ACC112 (cell line): ENCODE measurements around the gene NUBP2.

Experiments used
- H2AFZ ChIP-seq: fragments of 200-600 bp; sonication (generic); one replicate; pipeline ENCODE4 v1.6.0; 2017; ENCODE audit warnings: antibody characterized with exemption, low read length; ENCODE audit not compliant: unreplicated experiment
- H3K27ac ChIP-seq: fragments of 200-600 bp; sonication (generic); 2 replicates; pipeline ENCODE4 v1.5.1; 2014; ENCODE audit warnings: low read depth, mild to moderate bottlenecking, antibody characterized with exemption, low read length, moderate library complexity
- H3K27me3 ChIP-seq: fragments of 200-600 bp; sonication (generic); 2 replicates; pipeline ENCODE4 v1.6.1; 2014; ENCODE audit warnings: mild to moderate bottlenecking, antibody characterized with exemption, low read length, moderate library complexity, mixed read lengths; ENCODE audit not compliant: insufficient read depth
- H3K36me3 ChIP-seq: fragments of 200-600 bp; sonication (generic); 2 replicates; pipeline ENCODE4 v1.6.1; 2016; ENCODE audit warnings: mild to moderate bottlenecking, antibody characterized with exemption, low read length, moderate library complexity, mixed read lengths; ENCODE audit not compliant: insufficient read depth
- H3K4me1 ChIP-seq: fragments of 200-600 bp; sonication (generic); one replicate; pipeline ENCODE4 v1.6.1; 2016; ENCODE audit warnings: low read length, mixed read lengths; ENCODE audit not compliant: insufficient read depth, unreplicated experiment, control insufficient read depth
- H3K4me3 ChIP-seq: fragments of 200-600 bp; sonication (generic); 2 replicates; pipeline ENCODE4 v1.5.1; 2014; ENCODE audit warnings: mild to moderate bottlenecking, low read depth, low read length
- H3K79me2 ChIP-seq: fragments of 200-600 bp; sonication (generic); one replicate; pipeline ENCODE4 v1.6.0; 2016; ENCODE audit warnings: low read length; ENCODE audit not compliant: control insufficient read depth, unreplicated experiment, insufficient read depth

The NUBP2 gene

DNA sequence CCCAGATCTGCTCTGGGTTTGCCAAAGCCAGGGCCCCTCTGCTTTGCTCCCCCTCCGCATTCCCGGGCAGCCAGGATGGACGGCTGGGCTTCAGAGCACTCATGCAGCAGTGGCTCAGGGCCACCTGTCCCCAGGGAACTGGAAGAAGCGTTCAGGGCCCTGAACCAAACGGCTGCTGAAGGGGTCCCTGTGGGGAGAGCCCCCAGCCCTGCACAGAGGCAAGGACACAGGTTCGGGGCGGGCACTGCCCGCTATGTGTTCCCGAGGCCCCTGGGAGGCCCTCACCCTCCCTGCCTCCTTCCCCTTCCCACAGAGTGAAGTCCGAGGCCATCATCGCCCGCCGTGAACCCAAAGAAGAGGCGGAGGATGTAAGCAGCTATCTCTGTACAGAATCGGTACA, 21.8 kb upstream of the NUBP2 start:
- Histone ChIP-seq H3K4me3 (no peak overlapping the region), H3K36me3 (peaks cover 5% of the 10 kb centered on the region; the same call in 1 of the 2 replicates), H3K79me2 (no peaks in the 10 kb centered on the region), H3K4me1 (no peaks in the 10 kb centered on the region), H3K27me3 (no peaks in the 10 kb centered on the region), H3K27ac (no peak overlapping the region), H2AFZ (no peak overlapping the region)

DNA sequence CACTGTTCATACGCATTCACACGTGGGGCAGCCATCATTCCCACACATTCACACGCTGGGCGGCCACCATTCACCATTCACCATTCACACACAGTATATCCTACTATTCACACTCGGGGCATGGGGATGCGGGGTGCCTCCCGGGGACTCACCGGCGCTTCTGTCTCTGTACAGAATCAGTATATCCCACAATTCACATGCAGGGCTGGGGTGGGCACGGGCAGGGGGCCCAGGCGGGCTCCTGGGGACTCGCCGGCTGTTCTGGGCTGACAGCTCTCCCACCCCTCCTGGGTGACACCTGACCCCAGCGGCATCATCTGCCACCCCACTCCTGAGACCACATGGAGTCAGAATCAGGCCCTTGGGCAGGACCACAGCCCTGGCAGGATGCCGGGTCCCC, 21.0 kb upstream of the NUBP2 start:
- no peak overlapping the region for H3K27ac ChIP-seq
- H3K4me1 ChIP-seq: no peaks in the 10 kb centered on the region
- H3K36me3 ChIP-seq: peaks cover 5% of the 10 kb centered on the region; the same call in 1 of the 2 replicates
- H3K79me2 ChIP-seq: no peaks in the 10 kb centered on the region
- H3K4me3 ChIP-seq: no peak overlapping the region
- H3K27me3 ChIP-seq: no peaks in the 10 kb centered on the region
- H2AFZ ChIP-seq: no peak overlapping the region

DNA sequence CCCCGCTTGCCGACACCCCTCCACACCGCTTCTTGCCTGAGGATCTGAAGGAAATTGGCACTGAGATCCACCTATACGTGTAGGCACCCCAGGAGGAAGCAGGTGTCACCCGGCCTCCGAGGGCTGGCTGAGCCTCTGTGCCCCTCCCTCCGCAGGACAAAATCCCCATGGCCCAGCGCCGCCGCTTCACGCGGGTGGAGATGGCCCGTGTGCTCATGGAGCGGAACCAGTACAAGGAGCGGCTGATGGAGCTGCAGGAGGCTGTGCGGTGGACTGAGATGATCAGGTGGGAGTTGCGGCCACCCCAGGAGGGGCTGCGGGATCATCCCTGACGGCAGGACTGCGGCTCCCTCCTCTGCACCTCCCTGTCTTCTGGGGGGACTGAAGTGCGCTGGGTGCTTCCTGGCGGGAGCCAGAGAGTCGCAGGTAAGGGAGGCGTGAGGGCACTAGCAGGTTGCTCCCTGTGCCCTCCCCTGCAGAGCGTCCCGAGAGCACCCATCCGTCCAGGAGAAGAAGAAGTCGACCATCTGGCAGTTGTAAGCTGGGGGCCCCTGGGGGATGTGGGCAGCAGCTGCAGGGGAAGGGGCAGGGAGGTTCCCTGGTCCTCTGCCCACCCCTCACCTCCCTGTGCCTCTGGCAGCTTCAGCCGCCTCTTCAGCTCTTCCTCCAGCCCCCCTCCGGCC, 20.4 kb upstream of the NUBP2 start:
- Histone ChIP-seq H3K27me3 (no peaks in the 10 kb centered on the region), H3K4me1 (no peaks in the 10 kb centered on the region), H3K36me3 (peaks cover 5% of the 10 kb centered on the region; the same call in 1 of the 2 replicates)

DNA sequence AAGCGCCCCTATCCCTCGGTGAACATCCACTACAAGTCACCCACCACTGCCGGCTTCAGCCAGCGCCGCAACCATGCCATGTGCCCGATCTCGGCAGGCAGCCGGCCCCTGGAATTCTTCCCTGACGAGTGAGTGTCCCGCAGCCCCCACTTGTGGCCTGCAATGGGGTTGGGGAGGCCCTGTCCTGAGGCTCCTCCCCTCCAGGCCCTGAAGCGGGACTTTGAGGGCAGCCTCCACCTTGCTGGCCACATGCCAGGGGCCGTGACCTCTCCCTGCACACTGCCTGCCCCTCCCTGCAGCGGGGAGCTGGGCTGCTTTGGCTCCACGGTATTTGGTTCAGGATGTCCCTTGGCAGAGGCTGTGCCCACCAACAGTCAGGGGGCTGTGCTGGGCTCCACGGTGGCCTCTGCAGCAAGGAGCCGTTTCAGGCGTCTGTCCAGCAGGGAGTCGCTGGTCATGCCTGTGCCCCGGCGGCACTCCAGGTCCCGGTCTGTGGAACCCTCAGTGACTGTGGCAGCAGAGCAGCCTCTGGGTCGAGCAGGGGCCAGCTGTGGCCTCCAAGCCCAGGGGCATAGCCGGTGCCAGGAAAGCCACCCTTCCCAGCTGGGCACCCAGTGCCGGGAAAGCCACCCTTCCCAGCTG, 19.8 kb upstream of the NUBP2 start:
- Histone ChIP-seq H3K27me3 (no peaks in the 10 kb centered on the region), H3K27ac (no peak overlapping the region), H2AFZ (no peak overlapping the region), H3K4me3 (no peak overlapping the region), H3K79me2 (no peaks in the 10 kb centered on the region), H3K36me3 (peaks cover 5% of the 10 kb centered on the region; the same call in 1 of the 2 replicates), H3K4me1 (no peaks in the 10 kb centered on the region)

More for the DNA sequence above, 20.4 kb upstream of the NUBP2 start:
- no peak overlapping the region for H3K4me3 ChIP-seq
- H3K79me2 ChIP-seq: no peaks in the 10 kb centered on the region
- H3K27ac ChIP-seq: no peak overlapping the region
- no peak overlapping the region for H2AFZ ChIP-seq

DNA sequence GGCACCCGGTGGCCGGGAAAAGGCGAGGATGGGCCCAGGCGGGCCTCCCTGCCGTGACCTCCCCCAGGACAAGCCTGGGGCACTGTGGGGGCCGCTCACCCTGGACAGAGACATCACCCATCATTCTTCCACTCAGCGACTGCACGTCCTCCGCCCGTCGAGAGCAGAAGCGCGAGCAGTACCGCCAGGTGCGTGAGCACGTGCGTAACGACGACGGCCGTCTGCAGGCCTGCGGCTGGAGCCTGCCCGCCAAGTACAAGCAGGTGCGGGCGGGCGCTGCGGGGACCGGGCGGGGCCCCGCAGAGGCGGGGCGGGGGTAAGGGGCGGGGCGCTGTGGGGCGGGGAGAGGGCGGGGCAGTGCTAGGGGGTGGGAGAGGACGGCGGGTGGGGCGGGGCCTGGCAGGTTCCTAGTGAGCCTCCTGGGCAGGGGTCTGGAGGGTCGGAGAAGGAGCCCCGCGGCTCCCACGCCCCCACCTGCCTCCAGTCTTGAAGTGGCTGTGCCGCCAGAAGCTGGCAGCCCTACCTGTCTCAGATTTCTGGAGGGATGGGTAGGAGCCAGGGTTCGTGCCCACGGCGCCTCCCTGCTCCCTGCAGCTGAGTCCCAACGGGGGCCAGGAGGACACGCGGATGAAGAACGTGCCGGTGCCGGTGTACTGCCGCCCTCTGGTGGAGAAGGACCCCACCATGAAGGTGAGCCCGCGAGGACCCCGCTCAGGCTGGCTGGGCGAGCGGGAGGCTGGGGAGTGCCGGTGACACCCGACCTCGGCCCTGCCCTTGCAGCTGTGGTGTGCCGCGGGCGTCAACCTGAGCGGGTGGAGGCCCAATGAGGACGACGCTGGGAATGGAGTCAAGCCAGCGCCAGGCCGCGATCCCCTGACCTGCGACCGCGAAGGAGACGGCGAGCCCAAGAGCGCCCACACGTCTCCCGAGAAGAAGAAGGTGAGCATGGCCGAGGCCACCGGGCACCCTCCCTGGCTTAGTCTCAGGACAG, 18.9 kb upstream of the NUBP2 start:
- Histone ChIP-seq H3K36me3 (peaks cover 10% of the 10 kb centered on the region; the same call in 1 of the 2 replicates), H3K27me3 (no peaks in the 10 kb centered on the region), H2AFZ (no peak overlapping the region), H3K27ac (no peak overlapping the region), H3K4me3 (no peak overlapping the region), H3K79me2 (no peaks in the 10 kb centered on the region), H3K4me1 (no peaks in the 10 kb centered on the region)

DNA sequence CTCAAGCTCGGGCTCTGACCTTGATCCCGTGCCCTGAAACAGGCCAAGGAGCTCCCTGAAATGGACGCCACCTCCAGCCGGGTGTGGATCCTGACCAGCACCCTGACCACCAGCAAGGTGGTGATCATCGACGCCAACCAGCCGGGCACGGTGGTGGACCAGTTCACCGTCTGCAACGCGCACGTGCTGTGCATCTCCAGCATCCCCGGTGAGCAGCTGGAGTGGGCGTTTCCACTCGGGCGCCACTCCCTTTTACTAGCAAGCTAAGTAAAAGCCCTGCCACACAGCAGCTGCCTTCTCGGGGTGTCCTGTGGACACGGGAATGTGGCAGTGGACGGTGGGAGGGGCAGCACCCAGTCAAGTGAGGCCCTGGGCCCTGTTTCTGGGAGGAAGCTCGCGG, 17.8 kb upstream of the NUBP2 start:
- no peaks in the 10 kb centered on the region for H3K27me3 ChIP-seq
- H3K36me3 ChIP-seq: peaks cover 10% of the 10 kb centered on the region; the same call in 1 of the 2 replicates
- H3K27ac ChIP-seq: no peak overlapping the region
- H3K79me2 ChIP-seq: no peaks in the 10 kb centered on the region
- H3K4me1 ChIP-seq: peaks cover 1% of the 10 kb centered on the region
- no peak overlapping the region for H2AFZ ChIP-seq
- H3K4me3 ChIP-seq: no peak overlapping the region

DNA sequence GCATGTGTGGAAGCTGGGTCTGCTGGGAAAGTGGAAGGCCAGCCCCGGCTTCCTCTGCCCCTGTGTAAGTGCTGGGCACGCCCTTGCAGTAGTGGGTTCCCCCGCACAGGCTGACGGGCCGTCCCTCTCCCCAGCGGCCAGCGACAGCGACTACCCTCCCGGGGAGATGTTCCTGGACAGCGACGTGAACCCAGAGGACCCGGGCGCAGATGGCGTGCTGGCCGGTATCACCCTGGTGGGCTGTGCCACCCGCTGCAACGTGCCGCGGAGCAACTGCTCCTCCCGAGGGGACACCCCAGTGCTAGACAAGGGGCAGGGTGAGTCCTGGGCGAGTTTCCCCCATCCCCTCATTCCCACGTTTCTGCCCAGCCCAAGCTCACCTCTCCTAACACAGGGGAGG, 16.9 kb upstream of the NUBP2 start:
- peaks cover 10% of the 10 kb centered on the region; the same call in 1 of the 2 replicates for H3K36me3 ChIP-seq

DNA sequence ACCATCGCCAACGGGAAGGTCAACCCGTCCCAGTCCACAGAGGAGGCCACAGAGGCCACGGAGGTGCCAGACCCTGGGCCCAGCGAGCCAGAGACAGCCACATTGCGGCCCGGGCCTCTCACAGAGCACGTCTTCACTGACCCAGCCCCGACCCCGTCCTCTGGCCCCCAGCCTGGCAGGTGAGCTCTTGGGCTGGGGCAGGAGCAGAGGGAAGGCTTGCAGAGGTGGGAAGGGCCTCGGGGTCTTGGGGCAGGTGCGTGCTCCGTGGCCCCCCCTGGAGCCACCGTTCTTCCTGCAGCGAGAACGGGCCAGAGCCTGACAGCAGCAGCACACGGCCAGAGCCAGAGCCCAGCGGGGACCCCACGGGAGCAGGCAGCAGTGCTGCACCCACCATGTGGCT, 16.5 kb upstream of the NUBP2 start:
- Histone ChIP-seq H3K36me3 (peaks cover 10% of the 10 kb centered on the region; the same call in 1 of the 2 replicates), H2AFZ (no peak overlapping the region), H3K79me2 (no peaks in the 10 kb centered on the region), H3K4me1 (peaks cover 6% of the 10 kb centered on the region), H3K27ac (no peak overlapping the region), H3K4me3 (no peak overlapping the region), H3K27me3 (no peaks in the 10 kb centered on the region)

More for the DNA sequence above, 16.9 kb upstream of the NUBP2 start:
- no peaks in the 10 kb centered on the region for H3K27me3 ChIP-seq
- H3K4me3 ChIP-seq: no peak overlapping the region
- H3K79me2 ChIP-seq: no peaks in the 10 kb centered on the region
- no peak overlapping the region for H3K27ac ChIP-seq
- H2AFZ ChIP-seq: no peak overlapping the region
- peaks cover 6% of the 10 kb centered on the region for H3K4me1 ChIP-seq

DNA sequence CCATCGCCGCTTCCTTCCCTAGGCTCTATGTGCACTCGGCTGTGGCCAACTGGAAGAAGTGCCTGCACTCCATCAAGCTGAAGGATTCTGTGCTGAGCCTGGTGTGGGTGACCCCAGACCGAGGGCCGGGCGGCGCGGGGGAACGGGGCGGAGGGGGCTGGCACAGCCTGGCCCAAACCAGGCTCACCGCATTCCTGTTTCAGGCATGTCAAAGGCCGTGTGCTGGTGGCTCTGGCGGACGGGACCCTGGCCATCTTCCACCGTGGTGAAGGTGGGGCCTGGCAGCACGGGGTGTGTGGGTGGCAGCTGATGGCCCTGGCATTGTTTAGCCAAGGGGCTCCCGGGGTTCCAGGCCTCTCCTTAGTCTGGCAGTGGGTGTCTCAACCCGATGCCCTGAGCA, 16.1 kb upstream of the NUBP2 start:
- peaks cover under 1% of the 10 kb centered on the region for H3K79me2 ChIP-seq
- peaks cover 10% of the 10 kb centered on the region; the same call in 1 of the 2 replicates for H3K36me3 ChIP-seq
- H3K27me3 ChIP-seq: no peaks in the 10 kb centered on the region
- H3K4me3 ChIP-seq: no peak overlapping the region
- peaks cover 6% of the 10 kb centered on the region for H3K4me1 ChIP-seq
- H3K27ac ChIP-seq: no peak overlapping the region
- H2AFZ ChIP-seq: no peak overlapping the region
